NCI-H345 treated with DMSO at 0.1 percent for 48 hours (cell line): Measurements from ENCODE around the gene C5AR2.
A peak's percentile ranks its signal among the peaks of the same experiment; 100 is the strongest.
"Not testable (repeated sequence)": the region's sequence is repeated elsewhere in the genome, so short reads cannot be mapped to it uniquely, and the experiment has no call there.

ENCODE experiments used
- DNase-seq: peaks from one replicate; lab custom pipeline; 2025; ENCODE audit not compliant: unreplicated experiment; lab: John Stamatoyannopoulos, UW

C5AR2 gene

GRCh38 chr19:47331931-47332547 is at the start of gene C5AR2:
C5AR2 (plus strand) TSS chr19:47332175; CDS start chr19:47340800, 8,625 bp downstream.
- DNase-seq, result no peak

GRCh38 chr19:47283405-47284059 is 48.4 kb upstream of the C5AR2 start:
- no peak for DNase-seq

GRCh38 chr19:47284324-47284899 is 47.6 kb upstream of the C5AR2 start:
- peak; percentile 32 for DNase-seq

GRCh38 chr19:47296036-47296435 is 35.9 kb upstream of the C5AR2 start:
- DNase-seq, result peak; percentile 58

- DNase-seq, result not testable (repeated sequence)
Observed at GRCh38 chr19:47300867-47301266, 31.1 kb upstream of the C5AR2 start.

- no peak for DNase-seq
Observed at GRCh38 chr19:47302249-47302648, 29.7 kb upstream of the C5AR2 start.

- no peak for DNase-seq
Observed at GRCh38 chr19:47303966-47304365, 28.0 kb upstream of the C5AR2 start.

GRCh38 chr19:47305309-47305751 is 26.6 kb upstream of the C5AR2 start:
- DNase-seq, result peak; percentile 7

- DNase-seq, result no peak
Observed at GRCh38 chr19:47306303-47306702, 25.7 kb upstream of the C5AR2 start.

GRCh38 chr19:47309038-47309437 is 22.9 kb upstream of the C5AR2 start:
- DNase-seq, result no peak

GRCh38 chr19:47309608-47310007 is 22.4 kb upstream of the C5AR2 start, which contains the start of gene C5AR1:
C5AR1 (plus strand) TSS chr19:47309861; CDS start chr19:47309896, 35 bp downstream.
- no peak for DNase-seq

GRCh38 chr19:47310323-47310722 is 21.7 kb upstream of the C5AR2 start:
- no peak for DNase-seq

GRCh38 chr19:47310819-47311218 is 21.2 kb upstream of the C5AR2 start:
- DNase-seq, result peak; percentile 19

GRCh38 chr19:47312366-47313006 is 19.5 kb upstream of the C5AR2 start:
- no peak for DNase-seq

GRCh38 chr19:47313754-47314295 is 18.1 kb upstream of the C5AR2 start:
- DNase-seq, result no peak

GRCh38 chr19:47315125-47315821 is 16.7 kb upstream of the C5AR2 start:
- no peak for DNase-seq

- DNase-seq, result no peak
Observed at GRCh38 chr19:47316513-47316912, 15.5 kb upstream of the C5AR2 start.

- no peak for DNase-seq
Observed at GRCh38 chr19:47319923-47320871, 11.8 kb upstream of the C5AR2 start.

- no peak for DNase-seq
Observed at GRCh38 chr19:47321630-47322029, 10.3 kb upstream of the C5AR2 start.

- no peak for DNase-seq
Observed at GRCh38 chr19:47322058-47322457, 9.9 kb upstream of the C5AR2 start.
